Activated naive CD8-positive, alpha-beta T cell treated with anti-CD3 and anti-CD28 coated beads for 36 hours (primary cell): Measurements from ENCODE around the gene IL2RA. TPM values are rescaled to one million over a fixed set of nuclear protein-coding genes. Genes with fewer than 3 reads are reported as not detected.
"Not testable (repeated sequence)": the region's sequence is repeated elsewhere in the genome, so short reads cannot be mapped to it uniquely, and the experiment has no call there.

ENCODE experiments used
- DNase-seq: peaks from one replicate; pipeline ENCODE4 v3.0.0; 2021
- H3K27ac Mint-ChIP-seq: one replicate; pipeline ENCODE4 v1.8.0; 2022; ENCODE audit warnings: mild to moderate bottlenecking, moderate library complexity, mixed read lengths
- H3K27me3 Mint-ChIP-seq: one replicate; pipeline ENCODE4 v1.8.0; 2022; ENCODE audit warnings: mild to moderate bottlenecking, mixed read lengths
- H3K36me3 Mint-ChIP-seq: one replicate; pipeline ENCODE4 v1.8.0; 2021; ENCODE audit warnings: mild to moderate bottlenecking, mixed read lengths
- H3K4me1 Mint-ChIP-seq: one replicate; pipeline ENCODE4 v1.8.0; 2021; ENCODE audit warnings: mixed read lengths
- H3K4me3 Mint-ChIP-seq: one replicate; pipeline ENCODE4 v1.8.0; 2022; ENCODE audit warnings: mild to moderate bottlenecking, moderate library complexity, mixed read lengths
- H3K9me3 Mint-ChIP-seq: one replicate; pipeline ENCODE4 v1.8.0; 2022; ENCODE audit warnings: mixed read lengths
- total RNA-seq, 2 experiments: library from RNA; stranded (reverse); gene quantifications; one replicate each; pipeline ENCODE4 v1.2.3, GENCODE V29; 2021

Gene IL2RA
- total RNA-seq, 2 experiments from 2014 or later, result 680 to 698 TPM

DNA sequence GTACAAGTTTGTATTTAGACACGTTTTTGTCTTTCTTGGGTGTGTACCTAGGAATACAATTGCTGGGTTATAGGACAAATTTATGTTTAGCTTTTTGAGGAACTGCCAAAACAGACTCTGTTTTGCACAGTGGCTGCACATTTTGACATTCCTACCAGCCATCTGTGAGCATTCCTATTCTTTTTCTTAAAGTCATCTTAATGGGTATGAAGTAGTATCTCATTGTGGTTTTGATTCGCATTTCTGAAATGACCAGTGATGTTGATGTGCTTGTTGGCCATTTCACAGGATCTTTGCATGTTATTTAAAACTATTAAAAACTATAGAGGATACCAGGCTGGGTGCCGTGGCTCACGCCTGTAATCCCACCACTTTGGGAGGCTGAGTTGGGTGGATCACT, 52.2 kb downstream of the IL2RA start:
- Mint-ChIP-seq H3K4me3 (no peak overlapping the region), H3K9me3 (peaks cover 12% of the 10 kb centered on the region), H3K27ac (peak overlapping the region; percentile 4), H3K27me3 (peaks cover 7% of the 10 kb centered on the region), H3K36me3 (peaks cover 58% of the 10 kb centered on the region), H3K4me1 (peaks cover 35% of the 10 kb centered on the region)
- no peak for DNase-seq

GRCh38 chr10:6009150-6009549, 53.0 kb downstream of the IL2RA start:
- Mint-ChIP-seq H3K27ac (peak overlapping the region; percentile 54), H3K4me1 (peaks cover 26% of the 10 kb centered on the region), H3K9me3 (peaks cover 12% of the 10 kb centered on the region), H3K36me3 (peaks cover 50% of the 10 kb centered on the region), H3K27me3 (peaks cover 7% of the 10 kb centered on the region), H3K4me3 (no peak overlapping the region)
- no peak for DNase-seq

- H3K4me1 Mint-ChIP-seq, result peaks cover 26% of the 10 kb centered on the region
- DNase-seq, result no peak
- H3K36me3 Mint-ChIP-seq, result peaks cover 45% of the 10 kb centered on the region
- peaks cover 12% of the 10 kb centered on the region for H3K9me3 Mint-ChIP-seq
- H3K27ac Mint-ChIP-seq, result no peak overlapping the region
- no peak overlapping the region for H3K4me3 Mint-ChIP-seq
- H3K27me3 Mint-ChIP-seq, result peaks cover 7% of the 10 kb centered on the region
These were observed 53.5 kb downstream of the IL2RA start for GRCh38 chr10:6008497-6009142.

GRCh38 chr10:6006991-6007390, 55.2 kb downstream of the IL2RA start:
- Mint-ChIP-seq H3K9me3 (peaks cover 12% of the 10 kb centered on the region), H3K4me3 (no peak overlapping the region), H3K27me3 (peaks cover 7% of the 10 kb centered on the region), H3K27ac (no peak overlapping the region), H3K36me3 (peaks cover 34% of the 10 kb centered on the region), H3K4me1 (peaks cover 26% of the 10 kb centered on the region)
- DNase-seq, result no peak

- Mint-ChIP-seq H3K27ac (no peak overlapping the region), H3K9me3 (peaks cover 11% of the 10 kb centered on the region), H3K4me3 (no peak overlapping the region), H3K27me3 (peaks cover 7% of the 10 kb centered on the region), H3K36me3 (peaks cover 30% of the 10 kb centered on the region), H3K4me1 (peaks cover 23% of the 10 kb centered on the region)
- DNase-seq, result no peak
These were observed 55.6 kb downstream of the IL2RA start for GRCh38 chr10:6006546-6006945.

GRCh38 chr10:6005856-6006395, 56.2 kb downstream of the IL2RA start:
- peaks cover 11% of the 10 kb centered on the region for H3K9me3 Mint-ChIP-seq
- DNase-seq, result no peak
- H3K4me3 Mint-ChIP-seq, result no peak overlapping the region
- H3K27ac Mint-ChIP-seq, result no peak overlapping the region
- peaks cover 7% of the 10 kb centered on the region for H3K27me3 Mint-ChIP-seq
- peaks cover 23% of the 10 kb centered on the region for H3K36me3 Mint-ChIP-seq
- peaks cover 16% of the 10 kb centered on the region for H3K4me1 Mint-ChIP-seq

DNA sequence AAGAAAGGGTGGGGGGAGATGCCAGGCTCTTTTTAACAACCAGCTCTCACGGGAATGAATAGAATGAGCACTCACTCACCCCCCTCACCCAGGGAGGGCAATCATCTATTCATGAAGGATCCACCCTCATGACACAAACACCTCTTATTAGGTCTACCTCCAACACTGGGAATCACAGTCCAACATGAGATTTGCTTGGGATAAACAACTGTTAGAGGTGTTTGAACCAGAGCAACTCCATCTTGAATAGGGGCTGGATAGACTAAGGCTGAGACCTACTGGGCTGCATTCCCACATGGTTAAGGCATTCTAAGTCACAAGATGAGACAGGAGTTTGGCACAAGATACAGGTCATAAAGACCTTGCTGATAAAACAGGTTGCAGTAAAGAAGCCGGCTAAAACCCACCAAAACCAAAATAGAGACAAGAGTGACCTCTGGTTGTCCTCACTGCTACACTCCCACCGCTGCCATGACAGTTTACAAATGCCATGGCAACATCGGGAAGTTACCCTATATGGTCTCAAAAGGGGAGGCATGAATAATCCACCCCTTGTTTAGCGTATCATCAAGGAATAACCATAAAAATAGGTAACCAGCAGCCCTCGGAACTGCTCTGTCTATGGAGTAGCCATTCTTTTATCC, 56.9 kb downstream of the IL2RA start:
- Mint-ChIP-seq H3K4me1 (peaks cover 16% of the 10 kb centered on the region), H3K9me3 (peaks cover 11% of the 10 kb centered on the region), H3K36me3 (peaks cover 22% of the 10 kb centered on the region)
- DNase-seq, H3K27me3 Mint-ChIP-seq, H3K27ac Mint-ChIP-seq, H3K4me3 Mint-ChIP-seq: not testable (repeated sequence)

GRCh38 chr10:6002809-6003510, 59.2 kb downstream of the IL2RA start:
- Mint-ChIP-seq H3K4me3 (no peak overlapping the region), H3K4me1 (peaks cover 6% of the 10 kb centered on the region), H3K36me3 (peaks cover 8% of the 10 kb centered on the region), H3K27me3 (peaks cover 10% of the 10 kb centered on the region), H3K9me3 (peaks cover 5% of the 10 kb centered on the region), H3K27ac (no peak overlapping the region)
- no peak for DNase-seq

- Mint-ChIP-seq H3K9me3 (no peaks in the 10 kb centered on the region), H3K27ac (no peak overlapping the region), H3K36me3 (peaks cover 3% of the 10 kb centered on the region), H3K4me3 (no peak overlapping the region), H3K4me1 (peaks cover 6% of the 10 kb centered on the region), H3K27me3 (peaks cover 4% of the 10 kb centered on the region)
- no peak for DNase-seq
These were observed 62.6 kb downstream of the IL2RA start for GRCh38 chr10:5999440-6000165.

DNA sequence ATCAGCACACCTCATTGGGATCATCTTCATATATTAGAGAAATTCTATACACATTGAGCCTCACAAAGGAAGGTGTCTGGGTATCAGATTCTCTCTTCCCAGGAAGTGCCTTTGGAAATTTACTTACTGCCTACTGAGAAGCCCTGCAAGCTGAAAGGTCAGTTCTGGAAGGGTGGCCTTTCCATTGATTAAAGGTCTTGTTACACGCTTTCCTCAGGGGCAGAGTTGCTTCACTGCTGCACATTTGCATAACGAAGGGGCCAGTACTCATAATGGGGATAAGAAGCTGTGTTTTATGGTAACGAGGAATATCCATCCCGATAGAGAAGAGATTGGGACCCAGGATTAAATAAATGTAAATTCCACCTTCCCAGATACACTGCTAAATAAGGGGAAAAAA, 65.5 kb downstream of the IL2RA start:
- Mint-ChIP-seq H3K4me3 (no peak overlapping the region), H3K27ac (no peak overlapping the region), H3K27me3 (peaks cover 4% of the 10 kb centered on the region), H3K36me3 (peaks cover 5% of the 10 kb centered on the region), H3K4me1 (no peaks in the 10 kb centered on the region), H3K9me3 (peaks cover 10% of the 10 kb centered on the region)
- no peak for DNase-seq

DNA sequence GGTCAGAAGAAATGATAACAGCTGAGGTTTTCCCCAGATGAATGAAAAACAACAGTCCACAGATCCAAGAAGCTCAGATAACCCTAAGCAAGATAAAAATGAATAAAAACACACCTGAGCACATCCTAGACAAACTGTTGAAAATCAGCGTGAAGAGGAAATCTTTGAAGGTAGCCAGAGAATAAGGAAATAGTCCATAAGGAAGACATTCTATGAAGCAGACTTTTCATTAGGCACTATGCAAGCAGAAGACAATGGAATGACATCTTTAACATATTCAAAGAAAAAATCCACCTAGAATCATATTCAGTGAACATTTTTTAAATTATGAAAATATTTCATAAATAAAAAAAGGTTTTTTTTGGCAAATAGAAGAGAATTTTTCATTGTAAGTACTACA, 69.8 kb downstream of the IL2RA start:
- Mint-ChIP-seq H3K36me3 (peaks cover 5% of the 10 kb centered on the region), H3K27me3 (no peaks in the 10 kb centered on the region), H3K4me3 (no peak overlapping the region), H3K4me1 (peaks cover 12% of the 10 kb centered on the region), H3K27ac (no peak overlapping the region), H3K9me3 (peaks cover 16% of the 10 kb centered on the region)
- no peak for DNase-seq

GRCh38 chr10:5991708-5992107, 70.5 kb downstream of the IL2RA start:
- no peak overlapping the region for H3K4me3 Mint-ChIP-seq
- no peak overlapping the region for H3K27ac Mint-ChIP-seq
- peaks cover 5% of the 10 kb centered on the region for H3K36me3 Mint-ChIP-seq
- no peaks in the 10 kb centered on the region for H3K27me3 Mint-ChIP-seq
- H3K4me1 Mint-ChIP-seq, result peaks cover 13% of the 10 kb centered on the region
- peaks cover 16% of the 10 kb centered on the region for H3K9me3 Mint-ChIP-seq
- no peak for DNase-seq

DNA sequence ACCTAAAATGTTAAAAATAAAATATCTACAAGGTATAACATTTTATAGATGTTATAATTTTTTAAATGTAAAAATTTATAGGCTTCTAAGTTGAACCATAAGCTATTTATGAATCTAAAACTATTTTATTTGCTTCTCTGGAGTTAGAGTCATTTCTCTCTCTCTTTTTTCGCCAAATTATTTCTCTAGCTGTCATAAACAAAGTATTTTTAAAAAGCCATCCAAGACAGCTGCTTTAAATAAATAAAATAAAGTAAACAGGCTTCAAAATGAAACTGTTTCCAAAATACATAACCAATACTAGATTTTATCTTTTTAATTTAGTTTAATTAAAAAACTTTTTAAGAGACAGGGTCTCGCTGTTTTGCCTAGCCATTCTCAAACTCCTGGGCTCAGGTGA, 72.4 kb downstream of the IL2RA start:
- no peaks in the 10 kb centered on the region for H3K27me3 Mint-ChIP-seq
- peaks cover 13% of the 10 kb centered on the region for H3K4me1 Mint-ChIP-seq
- no peak overlapping the region for H3K4me3 Mint-ChIP-seq
- no peak for DNase-seq
- H3K27ac Mint-ChIP-seq, result no peak overlapping the region
- peaks cover 5% of the 10 kb centered on the region for H3K36me3 Mint-ChIP-seq
- peaks cover 16% of the 10 kb centered on the region for H3K9me3 Mint-ChIP-seq

DNA sequence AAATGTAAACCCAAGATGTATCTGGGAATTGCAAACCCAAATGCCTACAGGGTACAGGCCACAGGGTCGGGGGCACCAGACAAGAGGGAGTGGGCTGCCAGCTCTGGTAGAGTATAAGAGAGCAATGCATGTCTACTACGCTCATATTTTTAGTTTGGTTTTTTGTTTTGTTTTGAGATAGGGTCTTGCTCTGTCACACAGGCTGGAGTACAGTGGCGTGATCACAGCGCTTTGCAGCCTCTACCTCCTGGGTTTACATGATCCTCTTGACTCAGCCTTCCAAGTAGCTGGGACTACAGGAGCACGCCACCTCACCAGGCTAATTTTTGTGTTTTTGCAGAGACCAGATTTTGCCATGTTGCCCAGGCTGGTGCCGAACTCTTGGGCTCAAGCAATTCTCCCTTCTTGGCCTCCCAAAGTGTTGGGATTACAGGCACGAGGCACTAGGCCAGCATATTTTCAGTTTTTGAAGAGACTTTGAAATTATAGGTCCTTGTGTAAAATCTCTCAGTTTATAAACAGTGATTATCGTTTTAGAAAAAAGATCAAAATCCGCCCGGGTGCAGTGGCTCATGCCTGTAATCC, 73.7 kb downstream of the IL2RA start:
- DNase-seq, result no peak
- Mint-ChIP-seq H3K4me3 (no peak overlapping the region), H3K27ac (peak overlapping the region; percentile 42), H3K27me3 (no peaks in the 10 kb centered on the region), H3K4me1 (peaks cover 13% of the 10 kb centered on the region), H3K36me3 (peaks cover 5% of the 10 kb centered on the region), H3K9me3 (peaks cover 15% of the 10 kb centered on the region)
